Bronchial epithelial cell (primary cell): ENCODE results near the gene UCK1. TPM values are rescaled to one million over a fixed set of nuclear protein-coding genes. Genes with fewer than 3 reads are reported as not detected.
A peak's percentile ranks its signal among the peaks of the same experiment; 100 is the strongest.
"Not testable (repeated sequence)": the region's sequence is repeated elsewhere in the genome, so short reads cannot be mapped to it uniquely, and the experiment has no call there.

ENCODE experiments used
- DNase-seq: peaks from one replicate; pipeline ENCODE4 v3.0.0-alpha.2; 2010; ENCODE audit warnings: low read depth
- FAIRE-seq: peaks from 2 replicates; lab custom pipeline; 2011; peaks lifted over from hg19 to GRCh38; lab: Jason Lieb, UNC
- H3K27me3 ChIP-seq: 2 replicates; pipeline ENCODE4 v1.5.1; 2011; ENCODE audit warnings: low read length; ENCODE audit not compliant: control insufficient read depth, insufficient read depth
- H3K36me3 ChIP-seq: 2 replicates; pipeline ENCODE4 v1.5.1; 2011; ENCODE audit warnings: low read length; ENCODE audit not compliant: control insufficient read depth, insufficient read depth
- H3K4me3 ChIP-seq: 2 replicates; pipeline ENCODE4 v1.5.1; 2011; ENCODE audit warnings: mild to moderate bottlenecking, low read depth, low read length, control low read depth
- CTCF ChIP-seq: IDR thresholded peaks from 2 replicates; pipeline ENCODE4 v1.5.1; 2011; ENCODE audit warnings: mild to moderate bottlenecking, moderate library complexity, low read length, control low read depth, inconsistent platforms; ENCODE audit not compliant: insufficient read depth, severe bottlenecking
- total RNA-seq: library from RNA; depleted of rRNA; stranded (reverse); fragments of >200 nt; gene quantifications from 2 replicates; pipeline ENCODE4 v1.2.1, GENCODE V29; 2014

Gene UCK1
- total RNA-seq, 1 donor from 2014 or later = 15.0 TPM

GRCh38 chr9:131516100-131516499 is 15.0 kb downstream of the UCK1 start:
- DNase-seq (no peak), FAIRE-seq (peak; percentile 100)
- no peaks in the 10 kb centered on the region for H3K27me3 ChIP-seq
- H3K36me3 ChIP-seq = peaks cover 31% of the 10 kb centered on the region
- H3K4me3 ChIP-seq = no peak overlapping the region
- no peak for TF ChIP-seq CTCF

- H3K27me3 ChIP-seq, DNase-seq, FAIRE-seq, H3K4me3 ChIP-seq: not testable (repeated sequence)
- H3K36me3 ChIP-seq = peaks cover 34% of the 10 kb centered on the region
Measured at GRCh38 chr9:131515559-131516031, 15.5 kb downstream of the UCK1 start.

- DNase-seq (no peak), FAIRE-seq (no peak)
- peaks cover 26% of the 10 kb centered on the region for H3K36me3 ChIP-seq
Measured at GRCh38 chr9:131513177-131513576, 17.9 kb downstream of the UCK1 start.

GRCh38 chr9:131511880-131512279 is 19.2 kb downstream of the UCK1 start:
- no peak for DNase-seq
- FAIRE-seq = no peak
- H3K4me3 ChIP-seq = no peak overlapping the region
- TF ChIP-seq CTCF = no peak
- H3K36me3 ChIP-seq = peaks cover 31% of the 10 kb centered on the region
- H3K27me3 ChIP-seq = no peaks in the 10 kb centered on the region

More at GRCh38 chr9:131513177-131513576, 17.9 kb downstream of the UCK1 start:
- no peak overlapping the region for H3K4me3 ChIP-seq
- H3K27me3 ChIP-seq = no peaks in the 10 kb centered on the region
- no peak for TF ChIP-seq CTCF

GRCh38 chr9:131511416-131511815 is 19.6 kb downstream of the UCK1 start:
- DNase-seq = no peak
- Histone ChIP-seq H3K27me3 (no peaks in the 10 kb centered on the region), H3K36me3 (peaks cover 30% of the 10 kb centered on the region), H3K4me3 (no peak overlapping the region)
- TF ChIP-seq CTCF = no peak
- no peak for FAIRE-seq

- FAIRE-seq = no peak
Measured at GRCh38 chr9:131505012-131505411, 26.1 kb downstream of the UCK1 start.

More at GRCh38 chr9:131505012-131505411, 26.1 kb downstream of the UCK1 start:
- DNase-seq = no peak
- TF ChIP-seq CTCF = no peak
- Histone ChIP-seq H3K36me3 (peaks cover 9% of the 10 kb centered on the region), H3K4me3 (no peak overlapping the region), H3K27me3 (no peaks in the 10 kb centered on the region)
